Measurements from ENCODE around the gene SYNGR4. TPM values are rescaled to one million over a fixed set of nuclear protein-coding genes. Genes with fewer than 3 reads are reported as not detected.

The SYNGR4 gene
- total RNA-seq, 1 experiment from 2014 or later = not detected

DNA sequence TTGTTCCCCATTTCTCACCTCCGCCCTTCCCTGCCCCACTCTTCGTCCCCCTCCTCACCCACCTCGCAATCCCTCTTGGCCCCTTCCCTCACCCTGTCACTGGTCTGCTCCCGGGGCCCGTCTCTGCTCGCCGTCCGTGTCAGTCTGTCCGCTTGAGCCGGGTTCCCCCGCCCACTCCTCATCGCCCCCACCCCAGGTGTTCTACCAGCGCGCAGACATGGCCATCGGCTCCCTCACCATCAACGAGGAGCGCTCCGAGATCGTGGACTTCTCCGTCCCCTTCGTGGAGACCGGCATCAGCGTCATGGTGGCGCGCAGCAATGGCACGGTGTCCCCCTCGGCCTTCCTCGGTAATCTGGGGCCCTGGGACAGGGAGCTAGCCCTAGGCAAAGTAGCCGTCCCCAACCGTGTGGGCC lies 51.6 kb downstream of the SYNGR4 start:
- peak overlapping the region; percentile 37 for H3K4me3 Mint-ChIP-seq
- ATAC-seq (no peak), DNase-seq (ENCODE audit: low spot score) (no peak)
- H3K4me1 Mint-ChIP-seq = peaks cover 32% of the 10 kb centered on the region
- TF ChIP-seq, protein P1, sequence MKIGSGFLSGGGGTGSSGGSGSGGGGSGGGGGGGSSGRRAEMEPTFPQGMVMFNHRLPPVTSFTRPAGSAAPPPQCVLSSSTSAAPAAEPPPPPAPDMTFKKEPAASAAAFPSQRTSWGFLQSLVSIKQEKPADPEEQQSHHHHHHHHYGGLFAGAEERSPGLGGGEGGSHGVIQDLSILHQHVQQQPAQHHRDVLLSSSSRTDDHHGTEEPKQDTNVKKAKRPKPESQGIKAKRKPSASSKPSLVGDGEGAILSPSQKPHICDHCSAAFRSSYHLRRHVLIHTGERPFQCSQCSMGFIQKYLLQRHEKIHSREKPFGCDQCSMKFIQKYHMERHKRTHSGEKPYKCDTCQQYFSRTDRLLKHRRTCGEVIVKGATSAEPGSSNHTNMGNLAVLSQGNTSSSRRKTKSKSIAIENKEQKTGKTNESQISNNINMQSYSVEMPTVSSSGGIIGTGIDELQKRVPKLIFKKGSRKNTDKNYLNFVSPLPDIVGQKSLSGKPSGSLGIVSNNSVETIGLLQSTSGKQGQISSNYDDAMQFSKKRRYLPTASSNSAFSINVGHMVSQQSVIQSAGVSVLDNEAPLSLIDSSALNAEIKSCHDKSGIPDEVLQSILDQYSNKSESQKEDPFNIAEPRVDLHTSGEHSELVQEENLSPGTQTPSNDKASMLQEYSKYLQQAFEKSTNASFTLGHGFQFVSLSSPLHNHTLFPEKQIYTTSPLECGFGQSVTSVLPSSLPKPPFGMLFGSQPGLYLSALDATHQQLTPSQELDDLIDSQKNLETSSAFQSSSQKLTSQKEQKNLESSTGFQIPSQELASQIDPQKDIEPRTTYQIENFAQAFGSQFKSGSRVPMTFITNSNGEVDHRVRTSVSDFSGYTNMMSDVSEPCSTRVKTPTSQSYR (CRISPR knock-in tag; IDR thresholded peaks at IDR 0.05) = 0 out of 2 replicates have a peak, but pooled peaks have one; percentile 25
- TF ChIP-seq ATF1 (CRISPR knock-in tag; IDR thresholded peaks at IDR 0.05) = no peak
- H3K27me3 Mint-ChIP-seq (ENCODE audit: low read depth) = peaks cover 4% of the 10 kb centered on the region; the same call in 1 of the 2 replicates
- no peak overlapping the region for H3K27ac Mint-ChIP-seq
- ChIA-PET CTCF (interaction anchor here (7.6 kb wide), 1 partner anchor 25 kb away, joined by 70 read pairs; the partner anchor contains the start of gene KDELR1), POLR2A (no interaction called here)
- H3K9me3 Mint-ChIP-seq = no peaks in the 10 kb centered on the region
- H3K36me3 Mint-ChIP-seq = peaks cover 18% of the 10 kb centered on the region

DNA sequence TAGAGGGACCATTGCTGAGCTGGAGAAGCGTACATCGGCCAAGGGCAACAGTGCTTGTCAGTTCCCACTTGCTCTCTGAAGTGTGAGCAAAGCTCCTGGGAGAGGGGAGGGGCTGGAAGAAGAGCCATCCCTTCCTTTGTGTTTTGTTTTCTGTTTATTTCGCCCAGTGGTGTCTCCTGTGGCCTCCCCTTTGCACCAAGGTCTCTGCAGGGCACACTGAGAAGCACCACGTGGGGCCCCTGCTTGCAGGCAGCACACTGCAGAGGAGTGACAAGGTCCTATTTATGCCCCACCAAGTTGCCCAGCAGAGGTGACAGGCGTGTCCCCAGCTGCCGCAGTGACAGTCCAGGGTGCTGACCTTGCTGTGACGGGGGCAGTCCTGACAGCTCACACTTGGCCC lies 53.3 kb downstream of the SYNGR4 start:
- H3K36me3 Mint-ChIP-seq = peaks cover 23% of the 10 kb centered on the region
- H3K4me3 Mint-ChIP-seq = no peak overlapping the region
- no peak for ATAC-seq
- no peak for TF ChIP-seq ZNF263 (CRISPR knock-in tag; IDR thresholded peaks at IDR 0.05; ENCODE audit: low read depth)
- peaks cover 4% of the 10 kb centered on the region; the same call in 1 of the 2 replicates for H3K27me3 Mint-ChIP-seq (ENCODE audit: low read depth)
- peaks cover 32% of the 10 kb centered on the region for H3K4me1 Mint-ChIP-seq
- DNase-seq (ENCODE audit: low spot score) = no peak
- H3K27ac Mint-ChIP-seq = no peak overlapping the region
- ChIA-PET CTCF (interaction anchor here (7.6 kb wide), 1 partner anchor 26 kb away, joined by 70 read pairs; the partner anchor contains the start of gene KDELR1), POLR2A (no interaction called here)
- no peaks in the 10 kb centered on the region for H3K9me3 Mint-ChIP-seq

DNA sequence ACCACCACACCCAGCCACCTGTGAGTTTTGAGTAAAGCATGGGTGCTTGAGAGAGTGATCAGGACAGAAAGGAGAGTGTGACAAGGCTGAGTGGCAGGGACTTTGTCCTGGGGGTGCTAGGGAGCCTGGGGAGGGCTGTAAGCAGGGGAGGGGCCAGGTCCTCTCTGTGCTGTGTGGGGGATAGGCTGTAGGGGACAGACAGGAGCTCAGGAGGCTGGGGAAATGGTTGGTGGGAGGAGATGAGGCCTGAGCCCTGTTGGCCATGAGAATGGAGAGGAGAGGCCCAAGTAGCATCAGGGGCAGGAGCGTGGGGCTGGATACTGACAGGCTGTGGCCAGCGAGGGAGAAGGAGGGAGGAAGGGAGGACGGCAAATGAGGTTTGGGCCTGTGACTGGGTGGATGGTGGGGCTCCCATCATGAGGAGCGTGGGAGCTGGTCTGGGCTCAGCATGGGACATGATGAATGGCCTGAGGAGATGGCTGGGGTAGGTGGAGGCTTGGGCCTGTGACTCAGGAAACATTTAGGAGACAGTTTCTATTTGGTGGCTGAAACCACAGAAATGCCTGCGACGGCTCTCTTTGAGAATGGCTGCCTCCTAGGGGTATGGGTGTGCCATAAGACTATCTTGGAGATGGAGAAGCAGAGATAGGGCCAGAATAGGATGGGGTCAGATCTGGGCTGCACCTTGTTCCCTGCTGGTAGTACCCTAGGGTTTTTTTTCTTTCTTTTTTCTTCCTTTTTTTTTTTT lies 54.3 kb downstream of the SYNGR4 start:
- Mint-ChIP-seq H3K27me3 (ENCODE audit: low read depth) (peaks cover 4% of the 10 kb centered on the region; the same call in 1 of the 2 replicates), H3K27ac (peak overlapping the region; percentile 87), H3K36me3 (peaks cover 30% of the 10 kb centered on the region), H3K4me3 (peak overlapping the region; percentile 36; the same call in 1 of the 2 replicates), H3K9me3 (no peaks in the 10 kb centered on the region), H3K4me1 (peaks cover 29% of the 10 kb centered on the region)
- ChIA-PET POLR2A (interaction anchor here (1.7 kb wide), 1 partner anchor 18 kb away, joined by 6 read pairs; no protein-coding TSS in a partner anchor), CTCF (interaction anchor here (1.0 to 7.6 kb wide), 4 partner anchors 12 to 27 kb away, joined by 3 to 70 read pairs (median 4); partner anchors contain the start of gene KDELR1)
- no peak for DNase-seq (ENCODE audit: low spot score)
- ATAC-seq = no peak
- TF ChIP-seq CBFB (CRISPR knock-in tag; IDR thresholded peaks at IDR 0.05; ENCODE audit: low read depth) = no peak
- TF ChIP-seq NFATC4 (CRISPR knock-in tag; IDR thresholded peaks at IDR 0.05) = no peak
- TF ChIP-seq NFYB (CRISPR knock-in tag; conservative IDR thresholded peaks at IDR 0.05; ENCODE audit: low read depth) = no peak
- TF ChIP-seq, protein P2, sequence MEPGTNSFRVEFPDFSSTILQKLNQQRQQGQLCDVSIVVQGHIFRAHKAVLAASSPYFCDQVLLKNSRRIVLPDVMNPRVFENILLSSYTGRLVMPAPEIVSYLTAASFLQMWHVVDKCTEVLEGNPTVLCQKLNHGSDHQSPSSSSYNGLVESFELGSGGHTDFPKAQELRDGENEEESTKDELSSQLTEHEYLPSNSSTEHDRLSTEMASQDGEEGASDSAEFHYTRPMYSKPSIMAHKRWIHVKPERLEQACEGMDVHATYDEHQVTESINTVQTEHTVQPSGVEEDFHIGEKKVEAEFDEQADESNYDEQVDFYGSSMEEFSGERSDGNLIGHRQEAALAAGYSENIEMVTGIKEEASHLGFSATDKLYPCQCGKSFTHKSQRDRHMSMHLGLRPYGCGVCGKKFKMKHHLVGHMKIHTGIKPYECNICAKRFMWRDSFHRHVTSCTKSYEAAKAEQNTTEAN (CRISPR knock-in tag; IDR thresholded peaks at IDR 0.05) = no peak
- TF ChIP-seq, protein P3, sequence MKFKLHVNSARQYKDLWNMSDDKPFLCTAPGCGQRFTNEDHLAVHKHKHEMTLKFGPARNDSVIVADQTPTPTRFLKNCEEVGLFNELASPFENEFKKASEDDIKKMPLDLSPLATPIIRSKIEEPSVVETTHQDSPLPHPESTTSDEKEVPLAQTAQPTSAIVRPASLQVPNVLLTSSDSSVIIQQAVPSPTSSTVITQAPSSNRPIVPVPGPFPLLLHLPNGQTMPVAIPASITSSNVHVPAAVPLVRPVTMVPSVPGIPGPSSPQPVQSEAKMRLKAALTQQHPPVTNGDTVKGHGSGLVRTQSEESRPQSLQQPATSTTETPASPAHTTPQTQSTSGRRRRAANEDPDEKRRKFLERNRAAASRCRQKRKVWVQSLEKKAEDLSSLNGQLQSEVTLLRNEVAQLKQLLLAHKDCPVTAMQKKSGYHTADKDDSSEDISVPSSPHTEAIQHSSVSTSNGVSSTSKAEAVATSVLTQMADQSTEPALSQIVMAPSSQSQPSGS (CRISPR knock-in tag; IDR thresholded peaks at IDR 0.05; ENCODE audit: borderline replicate concordance, low read depth) = no peak
- no peak for TF ChIP-seq JUN (CRISPR knock-in tag; IDR thresholded peaks at IDR 0.05)
- no peak for TF ChIP-seq OVOL2 (CRISPR knock-in tag; IDR thresholded peaks at IDR 0.05; ENCODE audit: borderline replicate concordance)
- TF ChIP-seq IRF2 (CRISPR knock-in tag; IDR thresholded peaks at IDR 0.05; ENCODE audit: borderline replicate concordance, low read depth) = no peak
- TF ChIP-seq, protein P4, sequence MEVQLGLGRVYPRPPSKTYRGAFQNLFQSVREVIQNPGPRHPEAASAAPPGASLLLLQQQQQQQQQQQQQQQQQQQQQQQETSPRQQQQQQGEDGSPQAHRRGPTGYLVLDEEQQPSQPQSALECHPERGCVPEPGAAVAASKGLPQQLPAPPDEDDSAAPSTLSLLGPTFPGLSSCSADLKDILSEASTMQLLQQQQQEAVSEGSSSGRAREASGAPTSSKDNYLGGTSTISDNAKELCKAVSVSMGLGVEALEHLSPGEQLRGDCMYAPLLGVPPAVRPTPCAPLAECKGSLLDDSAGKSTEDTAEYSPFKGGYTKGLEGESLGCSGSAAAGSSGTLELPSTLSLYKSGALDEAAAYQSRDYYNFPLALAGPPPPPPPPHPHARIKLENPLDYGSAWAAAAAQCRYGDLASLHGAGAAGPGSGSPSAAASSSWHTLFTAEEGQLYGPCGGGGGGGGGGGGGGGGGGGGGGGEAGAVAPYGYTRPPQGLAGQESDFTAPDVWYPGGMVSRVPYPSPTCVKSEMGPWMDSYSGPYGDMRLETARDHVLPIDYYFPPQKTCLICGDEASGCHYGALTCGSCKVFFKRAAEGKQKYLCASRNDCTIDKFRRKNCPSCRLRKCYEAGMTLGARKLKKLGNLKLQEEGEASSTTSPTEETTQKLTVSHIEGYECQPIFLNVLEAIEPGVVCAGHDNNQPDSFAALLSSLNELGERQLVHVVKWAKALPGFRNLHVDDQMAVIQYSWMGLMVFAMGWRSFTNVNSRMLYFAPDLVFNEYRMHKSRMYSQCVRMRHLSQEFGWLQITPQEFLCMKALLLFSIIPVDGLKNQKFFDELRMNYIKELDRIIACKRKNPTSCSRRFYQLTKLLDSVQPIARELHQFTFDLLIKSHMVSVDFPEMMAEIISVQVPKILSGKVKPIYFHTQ (CRISPR knock-in tag; IDR thresholded peaks at IDR 0.05) = no peak
- no peak for TF ChIP-seq NFE2L1 (CRISPR knock-in tag; IDR thresholded peaks at IDR 0.05)
- TF ChIP-seq ZNF138 (CRISPR knock-in tag; conservative IDR thresholded peaks at IDR 0.05) = no peak
- TF ChIP-seq, protein P5, sequence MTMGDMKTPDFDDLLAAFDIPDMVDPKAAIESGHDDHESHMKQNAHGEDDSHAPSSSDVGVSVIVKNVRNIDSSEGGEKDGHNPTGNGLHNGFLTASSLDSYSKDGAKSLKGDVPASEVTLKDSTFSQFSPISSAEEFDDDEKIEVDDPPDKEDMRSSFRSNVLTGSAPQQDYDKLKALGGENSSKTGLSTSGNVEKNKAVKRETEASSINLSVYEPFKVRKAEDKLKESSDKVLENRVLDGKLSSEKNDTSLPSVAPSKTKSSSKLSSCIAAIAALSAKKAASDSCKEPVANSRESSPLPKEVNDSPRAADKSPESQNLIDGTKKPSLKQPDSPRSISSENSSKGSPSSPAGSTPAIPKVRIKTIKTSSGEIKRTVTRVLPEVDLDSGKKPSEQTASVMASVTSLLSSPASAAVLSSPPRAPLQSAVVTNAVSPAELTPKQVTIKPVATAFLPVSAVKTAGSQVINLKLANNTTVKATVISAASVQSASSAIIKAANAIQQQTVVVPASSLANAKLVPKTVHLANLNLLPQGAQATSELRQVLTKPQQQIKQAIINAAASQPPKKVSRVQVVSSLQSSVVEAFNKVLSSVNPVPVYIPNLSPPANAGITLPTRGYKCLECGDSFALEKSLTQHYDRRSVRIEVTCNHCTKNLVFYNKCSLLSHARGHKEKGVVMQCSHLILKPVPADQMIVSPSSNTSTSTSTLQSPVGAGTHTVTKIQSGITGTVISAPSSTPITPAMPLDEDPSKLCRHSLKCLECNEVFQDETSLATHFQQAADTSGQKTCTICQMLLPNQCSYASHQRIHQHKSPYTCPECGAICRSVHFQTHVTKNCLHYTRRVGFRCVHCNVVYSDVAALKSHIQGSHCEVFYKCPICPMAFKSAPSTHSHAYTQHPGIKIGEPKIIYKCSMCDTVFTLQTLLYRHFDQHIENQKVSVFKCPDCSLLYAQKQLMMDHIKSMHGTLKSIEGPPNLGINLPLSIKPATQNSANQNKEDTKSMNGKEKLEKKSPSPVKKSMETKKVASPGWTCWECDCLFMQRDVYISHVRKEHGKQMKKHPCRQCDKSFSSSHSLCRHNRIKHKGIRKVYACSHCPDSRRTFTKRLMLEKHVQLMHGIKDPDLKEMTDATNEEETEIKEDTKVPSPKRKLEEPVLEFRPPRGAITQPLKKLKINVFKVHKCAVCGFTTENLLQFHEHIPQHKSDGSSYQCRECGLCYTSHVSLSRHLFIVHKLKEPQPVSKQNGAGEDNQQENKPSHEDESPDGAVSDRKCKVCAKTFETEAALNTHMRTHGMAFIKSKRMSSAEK (CRISPR knock-in tag; IDR thresholded peaks at IDR 0.05; ENCODE audit: borderline replicate concordance) = no peak
- no peak for TF ChIP-seq GTF2I (CRISPR knock-in tag; conservative IDR thresholded peaks at IDR 0.05)

Measured in WTC11 (cell line).